ENCODE results near the gene SYT1.

The SYT1 gene

GRCh38 chr12:79164890-79165289 is 300.3 kb downstream of the SYT1 start:
- no peak overlapping the region for H3K9ac ChIP-seq (ENCODE audit: low read depth, low read length)
- H3K27me3 ChIP-seq (ENCODE audit: control insufficient read depth, insufficient read depth, low read length), result no peaks in the 10 kb centered on the region
- no peak overlapping the region for H3K4me3 ChIP-seq (ENCODE audit: low read depth, low read length)
- H3K9me3 ChIP-seq (ENCODE audit: control insufficient read depth, insufficient read depth, low read length), result no peaks in the 10 kb centered on the region
- no peaks in the 10 kb centered on the region for H3K4me1 ChIP-seq (ENCODE audit: control insufficient read depth, insufficient read depth, low read length)
- H3K36me3 ChIP-seq (ENCODE audit: control insufficient read depth, insufficient read depth, low read length), result no peaks in the 10 kb centered on the region
- no peak overlapping the region for H3K27ac ChIP-seq (ENCODE audit: low read depth, low read length)

- Histone ChIP-seq H3K4me1 (ENCODE audit: control insufficient read depth, insufficient read depth, low read length) (no peaks in the 10 kb centered on the region), H3K9ac (ENCODE audit: low read depth, low read length) (no peak overlapping the region)
Observed at GRCh38 chr12:79168687-79169086, 304.1 kb downstream of the SYT1 start.

GRCh38 chr12:79174626-79175025 is 310.1 kb downstream of the SYT1 start:
- Histone ChIP-seq H3K27me3 (ENCODE audit: control insufficient read depth, insufficient read depth, low read length) (no peaks in the 10 kb centered on the region), H3K9ac (ENCODE audit: low read depth, low read length) (no peak overlapping the region)

More at GRCh38 chr12:79168687-79169086, 304.1 kb downstream of the SYT1 start:
- Histone ChIP-seq H3K36me3 (ENCODE audit: control insufficient read depth, insufficient read depth, low read length) (no peaks in the 10 kb centered on the region), H3K27me3 (ENCODE audit: control insufficient read depth, insufficient read depth, low read length) (no peaks in the 10 kb centered on the region), H3K4me3 (ENCODE audit: low read depth, low read length) (no peak overlapping the region), H3K27ac (ENCODE audit: low read depth, low read length) (no peak overlapping the region), H3K9me3 (ENCODE audit: control insufficient read depth, insufficient read depth, low read length) (no peaks in the 10 kb centered on the region)

GRCh38 chr12:79183003-79183402 is 318.4 kb downstream of the SYT1 start:
- H3K36me3 ChIP-seq (ENCODE audit: control insufficient read depth, insufficient read depth, low read length), result no peaks in the 10 kb centered on the region
- no peaks in the 10 kb centered on the region; the same call in 1 of the 2 replicates for H3K4me1 ChIP-seq (ENCODE audit: control insufficient read depth, insufficient read depth, low read length)
- H3K4me3 ChIP-seq (ENCODE audit: low read depth, low read length), result no peak overlapping the region
- no peaks in the 10 kb centered on the region for H3K9me3 ChIP-seq (ENCODE audit: control insufficient read depth, insufficient read depth, low read length)
- no peaks in the 10 kb centered on the region for H3K27me3 ChIP-seq (ENCODE audit: control insufficient read depth, insufficient read depth, low read length)
- H3K27ac ChIP-seq (ENCODE audit: low read depth, low read length), result no peak overlapping the region
- H3K9ac ChIP-seq (ENCODE audit: low read depth, low read length), result no peak overlapping the region

More at GRCh38 chr12:79174626-79175025, 310.1 kb downstream of the SYT1 start:
- no peak overlapping the region for H3K27ac ChIP-seq (ENCODE audit: low read depth, low read length)
- H3K36me3 ChIP-seq (ENCODE audit: control insufficient read depth, insufficient read depth, low read length), result no peaks in the 10 kb centered on the region
- H3K4me1 ChIP-seq (ENCODE audit: control insufficient read depth, insufficient read depth, low read length), result no peaks in the 10 kb centered on the region
- H3K9me3 ChIP-seq (ENCODE audit: control insufficient read depth, insufficient read depth, low read length), result no peaks in the 10 kb centered on the region
- no peak overlapping the region for H3K4me3 ChIP-seq (ENCODE audit: low read depth, low read length)

GRCh38 chr12:79183926-79184325 is 319.4 kb downstream of the SYT1 start:
- Histone ChIP-seq H3K36me3 (ENCODE audit: control insufficient read depth, insufficient read depth, low read length) (no peaks in the 10 kb centered on the region), H3K9me3 (ENCODE audit: control insufficient read depth, insufficient read depth, low read length) (no peaks in the 10 kb centered on the region), H3K4me3 (ENCODE audit: low read depth, low read length) (no peak overlapping the region), H3K27ac (ENCODE audit: low read depth, low read length) (no peak overlapping the region), H3K27me3 (ENCODE audit: control insufficient read depth, insufficient read depth, low read length) (no peaks in the 10 kb centered on the region), H3K9ac (ENCODE audit: low read depth, low read length) (no peak overlapping the region), H3K4me1 (ENCODE audit: control insufficient read depth, insufficient read depth, low read length) (no peaks in the 10 kb centered on the region; the same call in 1 of the 2 replicates)

GRCh38 chr12:79186506-79186905 is 321.9 kb downstream of the SYT1 start:
- Histone ChIP-seq H3K27me3 (ENCODE audit: control insufficient read depth, insufficient read depth, low read length) (no peaks in the 10 kb centered on the region), H3K9me3 (ENCODE audit: control insufficient read depth, insufficient read depth, low read length) (no peaks in the 10 kb centered on the region), H3K4me1 (ENCODE audit: control insufficient read depth, insufficient read depth, low read length) (no peaks in the 10 kb centered on the region; the same call in 1 of the 2 replicates), H3K36me3 (ENCODE audit: control insufficient read depth, insufficient read depth, low read length) (no peaks in the 10 kb centered on the region), H3K27ac (ENCODE audit: low read depth, low read length) (no peak overlapping the region), H3K4me3 (ENCODE audit: low read depth, low read length) (no peak overlapping the region), H3K9ac (ENCODE audit: low read depth, low read length) (no peak overlapping the region)

GRCh38 chr12:79187032-79187431 is 322.5 kb downstream of the SYT1 start:
- Histone ChIP-seq H3K9ac (ENCODE audit: low read depth, low read length) (no peak overlapping the region), H3K9me3 (ENCODE audit: control insufficient read depth, insufficient read depth, low read length) (no peaks in the 10 kb centered on the region), H3K4me1 (ENCODE audit: control insufficient read depth, insufficient read depth, low read length) (peaks cover 3% of the 10 kb centered on the region; the same call in 1 of the 2 replicates), H3K27me3 (ENCODE audit: control insufficient read depth, insufficient read depth, low read length) (no peaks in the 10 kb centered on the region), H3K4me3 (ENCODE audit: low read depth, low read length) (no peak overlapping the region), H3K36me3 (ENCODE audit: control insufficient read depth, insufficient read depth, low read length) (no peaks in the 10 kb centered on the region), H3K27ac (ENCODE audit: low read depth, low read length) (no peak overlapping the region)

GRCh38 chr12:79191391-79191790 is 326.8 kb downstream of the SYT1 start:
- H3K36me3 ChIP-seq (ENCODE audit: control insufficient read depth, insufficient read depth, low read length), result no peaks in the 10 kb centered on the region
- no peak overlapping the region for H3K4me3 ChIP-seq (ENCODE audit: low read depth, low read length)
- no peak overlapping the region for H3K9ac ChIP-seq (ENCODE audit: low read depth, low read length)
- H3K27ac ChIP-seq (ENCODE audit: low read depth, low read length), result no peak overlapping the region
- no peaks in the 10 kb centered on the region for H3K27me3 ChIP-seq (ENCODE audit: control insufficient read depth, insufficient read depth, low read length)
- no peaks in the 10 kb centered on the region for H3K9me3 ChIP-seq (ENCODE audit: control insufficient read depth, insufficient read depth, low read length)
- peaks cover 9% of the 10 kb centered on the region; the same call in 1 of the 2 replicates for H3K4me1 ChIP-seq (ENCODE audit: control insufficient read depth, insufficient read depth, low read length)

GRCh38 chr12:79194595-79194994 is 330.0 kb downstream of the SYT1 start:
- Histone ChIP-seq H3K4me3 (ENCODE audit: low read depth, low read length) (no peak overlapping the region), H3K9ac (ENCODE audit: low read depth, low read length) (no peak overlapping the region), H3K9me3 (ENCODE audit: control insufficient read depth, insufficient read depth, low read length) (no peaks in the 10 kb centered on the region), H3K4me1 (ENCODE audit: control insufficient read depth, insufficient read depth, low read length) (peaks cover 18% of the 10 kb centered on the region; the same call in 1 of the 2 replicates), H3K27ac (ENCODE audit: low read depth, low read length) (no peak overlapping the region), H3K27me3 (ENCODE audit: control insufficient read depth, insufficient read depth, low read length) (no peaks in the 10 kb centered on the region), H3K36me3 (ENCODE audit: control insufficient read depth, insufficient read depth, low read length) (no peaks in the 10 kb centered on the region)

GRCh38 chr12:79199166-79199565 is 334.6 kb downstream of the SYT1 start:
- H3K9ac ChIP-seq (ENCODE audit: low read depth, low read length), result no peak overlapping the region
- H3K27me3 ChIP-seq (ENCODE audit: control insufficient read depth, insufficient read depth, low read length), result no peaks in the 10 kb centered on the region
- no peak overlapping the region for H3K4me3 ChIP-seq (ENCODE audit: low read depth, low read length)
- H3K4me1 ChIP-seq (ENCODE audit: control insufficient read depth, insufficient read depth, low read length), result peaks cover 9% of the 10 kb centered on the region; the same call in 1 of the 2 replicates
- no peaks in the 10 kb centered on the region for H3K36me3 ChIP-seq (ENCODE audit: control insufficient read depth, insufficient read depth, low read length)
- H3K9me3 ChIP-seq (ENCODE audit: control insufficient read depth, insufficient read depth, low read length), result no peaks in the 10 kb centered on the region
- H3K27ac ChIP-seq (ENCODE audit: low read depth, low read length), result no peak overlapping the region

- no peaks in the 10 kb centered on the region for H3K9me3 ChIP-seq (ENCODE audit: control insufficient read depth, insufficient read depth, low read length)
- no peak overlapping the region for H3K9ac ChIP-seq (ENCODE audit: low read depth, low read length)
- no peaks in the 10 kb centered on the region for H3K27me3 ChIP-seq (ENCODE audit: control insufficient read depth, insufficient read depth, low read length)
- H3K4me1 ChIP-seq (ENCODE audit: control insufficient read depth, insufficient read depth, low read length), result peaks cover 9% of the 10 kb centered on the region; the same call in 1 of the 2 replicates
- no peak overlapping the region for H3K27ac ChIP-seq (ENCODE audit: low read depth, low read length)
- H3K4me3 ChIP-seq (ENCODE audit: low read depth, low read length), result no peak overlapping the region
- H3K36me3 ChIP-seq (ENCODE audit: control insufficient read depth, insufficient read depth, low read length), result no peaks in the 10 kb centered on the region
Observed at GRCh38 chr12:79200176-79200575, 335.6 kb downstream of the SYT1 start.

Data from HUES48 (cell line).